COR-L47 (cell line): ENCODE measurements around the gene OR4S1.
"Not testable (repeated sequence)": the region's sequence is repeated elsewhere in the genome, so short reads cannot be mapped to it uniquely, and the experiment has no call there.

Experiments used
- DNase-seq: peaks from one replicate; lab custom pipeline; 2025; lab: John Stamatoyannopoulos, UW

Gene OR4S1, protein sequence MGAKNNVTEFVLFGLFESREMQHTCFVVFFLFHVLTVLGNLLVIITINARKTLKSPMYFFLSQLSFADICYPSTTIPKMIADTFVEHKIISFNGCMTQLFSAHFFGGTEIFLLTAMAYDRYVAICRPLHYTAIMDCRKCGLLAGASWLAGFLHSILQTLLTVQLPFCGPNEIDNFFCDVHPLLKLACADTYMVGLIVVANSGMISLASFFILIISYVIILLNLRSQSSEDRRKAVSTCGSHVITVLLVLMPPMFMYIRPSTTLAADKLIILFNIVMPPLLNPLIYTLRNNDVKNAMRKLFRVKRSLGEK

DNA sequence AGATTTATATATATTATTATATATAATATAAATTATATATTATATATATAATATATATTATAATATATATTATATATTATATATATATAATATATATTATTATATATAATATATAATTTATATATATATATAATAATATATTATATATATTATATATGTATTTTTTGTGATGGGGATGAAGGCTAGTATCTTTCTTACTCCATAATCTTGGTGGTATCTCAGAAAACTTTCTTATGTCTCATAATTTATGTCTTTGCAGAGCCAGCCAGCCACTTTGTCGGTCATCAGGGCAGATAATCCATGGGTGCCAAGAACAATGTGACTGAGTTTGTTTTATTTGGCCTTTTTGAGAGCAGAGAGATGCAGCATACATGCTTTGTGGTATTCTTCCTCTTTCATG is at the start of gene OR4S1:
Gene OR4S1, plus strand, starts transcription at position 301 of the 400 bp plus-strand sequence. Its CDS starts 0 bp downstream, at position 301.
- DNase-seq, result no peak

DNA sequence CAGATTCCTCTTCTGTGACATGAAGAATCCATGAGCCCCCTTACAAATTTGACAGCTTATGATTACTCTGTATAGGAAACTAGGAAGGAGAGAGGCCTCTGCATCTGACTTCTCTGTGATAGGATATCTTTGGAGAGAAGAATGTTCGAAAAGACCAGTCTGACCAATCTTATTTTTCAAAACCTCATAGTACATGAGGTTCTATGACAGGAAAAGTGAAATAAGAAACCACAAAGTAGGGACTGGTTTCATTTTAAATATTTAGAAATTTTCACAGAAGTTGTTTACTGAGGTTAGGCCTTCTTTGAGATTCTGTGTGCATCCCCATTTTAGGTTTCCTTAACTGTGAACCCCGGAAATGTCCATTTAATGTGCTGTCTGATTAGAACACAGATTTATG is 44.4 kb upstream of the OR4S1 start:
- DNase-seq, result no peak

DNA sequence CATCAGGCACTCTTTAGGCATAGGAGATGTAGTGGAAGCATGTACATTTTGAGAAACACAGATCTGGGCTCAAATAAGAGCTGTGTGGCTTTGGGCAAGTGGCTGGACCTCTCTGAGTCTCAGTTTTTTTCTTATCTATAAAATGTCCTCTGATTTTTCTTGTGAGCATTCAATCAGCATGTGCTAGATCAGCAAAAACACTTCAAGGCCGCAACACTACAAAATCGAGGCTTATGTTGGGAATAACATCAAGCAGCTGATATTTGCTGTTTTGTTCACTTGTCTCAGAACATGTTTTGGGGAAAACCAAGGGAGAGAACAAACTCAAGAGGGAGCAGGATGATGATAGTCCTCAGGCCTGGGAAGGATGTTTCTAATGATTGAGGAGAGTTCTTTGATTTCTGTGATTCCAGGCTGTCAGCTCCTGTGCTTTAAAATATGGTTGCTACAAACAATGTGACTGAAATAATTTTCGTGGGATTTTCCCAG is 42.6 kb upstream of the OR4S1 start, which contains the start of gene OR4X1:
Gene OR4X1, plus strand, starts transcription at position 439 of the 489 bp plus-strand sequence. Its CDS starts 0 bp downstream, at position 439.
- DNase-seq, result no peak

DNA sequence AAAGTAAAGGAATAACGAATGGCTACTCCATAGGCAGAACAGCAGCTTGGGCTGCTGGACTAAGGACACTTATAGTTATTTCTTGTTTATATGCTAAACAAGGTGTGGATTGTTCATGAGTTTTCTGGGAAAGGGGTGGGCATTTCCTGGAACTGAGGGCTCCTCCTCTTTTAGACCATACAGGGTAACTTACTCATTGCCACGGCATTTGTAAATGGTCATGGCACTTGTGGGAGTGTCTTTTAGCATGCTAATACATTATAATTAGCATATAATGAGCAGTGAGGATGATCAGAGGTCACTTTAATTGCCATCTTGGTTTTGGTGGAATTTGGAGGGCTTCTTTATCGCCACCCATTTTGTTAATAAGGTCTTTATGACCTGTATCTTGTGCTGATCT is 35.4 kb upstream of the OR4S1 start:
- no peak for DNase-seq

DNA sequence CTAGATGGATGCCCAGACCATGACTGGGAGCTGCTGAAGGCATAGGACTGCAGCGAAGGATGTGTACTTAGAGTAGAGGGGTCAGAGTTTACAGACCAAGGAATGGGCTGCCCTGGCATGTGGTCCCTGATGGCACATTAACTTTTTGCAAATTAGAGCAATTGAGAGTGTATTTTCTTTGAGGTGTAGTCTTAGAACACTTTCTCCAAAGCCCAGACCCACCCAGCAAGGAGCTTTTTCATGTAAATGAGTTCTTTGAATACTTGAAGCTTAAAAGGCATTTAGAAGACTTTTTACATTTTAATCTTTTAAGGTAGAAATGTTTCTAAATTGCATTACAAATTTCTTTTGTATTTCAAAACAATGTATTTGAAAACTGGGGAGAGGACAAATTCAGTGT is 33.4 kb upstream of the OR4S1 start:
- no peak for DNase-seq

DNA sequence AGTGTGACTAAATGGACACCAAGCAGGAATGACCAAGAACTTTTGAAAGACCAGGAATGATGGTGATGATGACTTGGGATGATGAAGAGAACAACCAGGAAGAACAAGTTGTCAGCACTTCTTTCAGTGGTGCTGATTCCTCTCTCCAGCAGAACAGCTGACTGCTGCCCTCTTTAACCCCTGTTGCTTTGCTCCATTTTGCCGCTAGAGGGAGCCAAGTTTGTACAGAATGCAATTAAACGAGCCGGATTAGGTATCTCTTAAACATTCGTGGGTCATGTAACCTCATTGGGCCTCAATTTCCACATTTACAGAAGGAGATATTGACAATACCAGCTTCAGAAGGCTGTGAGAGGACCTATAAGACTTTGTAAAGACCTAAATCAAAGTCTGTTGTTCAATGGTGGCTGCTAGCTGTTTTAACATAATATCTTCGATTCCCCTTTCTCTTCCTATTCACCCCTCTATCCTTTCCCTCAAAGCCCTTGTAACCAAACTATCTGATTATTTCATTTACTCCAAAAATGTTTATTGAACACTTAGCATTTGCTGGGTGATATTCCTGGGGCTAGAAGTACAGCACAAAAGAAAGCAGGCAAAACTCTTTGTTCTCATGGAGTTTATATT is 1.9 kb downstream of the OR4S1 start:
- peak; percentile 35 for DNase-seq

DNA sequence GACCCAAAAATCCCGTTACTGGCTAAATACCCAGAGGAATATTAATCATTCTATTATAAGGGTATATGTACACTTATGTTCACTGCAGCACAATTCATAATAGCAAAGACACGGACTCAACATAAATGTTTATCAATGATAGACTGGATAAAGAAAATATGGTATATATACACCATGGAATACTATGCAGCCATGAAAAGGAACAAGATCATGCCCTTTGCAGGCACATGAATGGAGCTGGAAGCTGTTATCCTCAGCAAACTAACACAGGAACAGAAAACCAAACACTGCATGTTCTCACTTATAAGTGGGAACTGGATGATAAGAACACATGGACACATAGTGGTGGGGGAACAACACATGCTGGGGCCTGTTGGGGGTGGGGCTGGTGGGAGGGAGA is 7.6 kb downstream of the OR4S1 start:
- not testable (repeated sequence) for DNase-seq

DNA sequence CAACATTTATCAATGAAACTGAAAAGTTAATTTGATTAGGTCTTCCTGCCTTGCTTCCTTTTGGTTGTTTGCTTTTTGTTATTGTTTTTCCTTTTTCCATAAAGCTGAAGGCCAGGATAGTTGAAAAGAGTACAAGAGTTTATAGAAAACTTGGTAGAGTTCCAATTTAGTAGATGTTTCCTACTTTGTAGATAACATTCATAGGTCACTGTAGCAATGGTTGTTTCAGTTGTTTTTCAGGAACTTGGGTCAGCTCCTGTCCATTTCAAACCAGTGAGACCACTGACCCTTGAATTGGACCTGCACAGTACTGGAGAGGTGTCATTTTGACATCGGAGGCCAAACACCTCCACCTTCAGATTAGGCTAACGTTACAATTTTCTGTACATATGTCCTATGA is 13.8 kb downstream of the OR4S1 start:
- DNase-seq, result not testable (repeated sequence)

DNA sequence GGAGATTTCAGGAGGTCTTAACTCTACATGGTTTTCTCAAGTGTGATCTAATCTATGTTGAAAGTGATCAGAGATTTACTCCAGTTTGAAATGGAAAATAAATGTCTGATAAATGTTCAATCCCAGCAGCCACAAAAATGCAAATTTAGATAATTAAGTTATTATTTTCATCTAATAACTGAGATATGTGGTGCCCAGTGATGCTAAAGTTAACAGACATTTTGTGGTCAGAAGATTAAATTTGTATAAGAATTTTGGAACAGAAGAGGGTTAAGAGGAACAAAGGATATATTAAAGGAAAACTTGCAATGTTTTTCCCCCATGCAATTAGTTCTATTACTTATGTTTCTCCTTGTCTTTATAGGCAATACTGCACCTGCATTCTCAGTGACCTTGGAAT is 18.6 kb downstream of the OR4S1 start, which contains the start of gene OR4C3:
Gene OR4C3, plus strand, starts transcription at position 301 of the 400 bp plus-strand sequence. CDS start 102 bp downstream, outside the sequence.
- DNase-seq, result not testable (repeated sequence)

DNA sequence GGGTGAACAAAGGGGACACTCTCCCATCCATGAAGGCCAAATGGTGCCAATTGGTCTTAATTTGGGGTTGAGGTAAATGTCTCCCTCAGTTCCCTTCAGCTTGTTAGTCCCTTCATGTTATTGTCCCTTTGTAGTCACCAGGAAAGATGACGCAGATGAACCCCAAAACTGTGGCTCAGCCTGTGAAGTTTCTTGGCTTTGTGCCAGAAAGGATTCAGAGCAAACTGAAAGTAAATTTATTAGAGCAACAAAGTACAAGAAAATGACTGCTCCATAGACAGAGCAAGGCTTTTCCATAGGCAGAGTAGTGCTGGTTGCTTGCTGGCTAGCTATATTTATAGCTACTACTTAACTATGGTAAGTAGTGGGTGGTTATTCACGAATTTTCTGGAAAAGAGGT is 35.4 kb downstream of the OR4S1 start:
- DNase-seq, result no peak

DNA sequence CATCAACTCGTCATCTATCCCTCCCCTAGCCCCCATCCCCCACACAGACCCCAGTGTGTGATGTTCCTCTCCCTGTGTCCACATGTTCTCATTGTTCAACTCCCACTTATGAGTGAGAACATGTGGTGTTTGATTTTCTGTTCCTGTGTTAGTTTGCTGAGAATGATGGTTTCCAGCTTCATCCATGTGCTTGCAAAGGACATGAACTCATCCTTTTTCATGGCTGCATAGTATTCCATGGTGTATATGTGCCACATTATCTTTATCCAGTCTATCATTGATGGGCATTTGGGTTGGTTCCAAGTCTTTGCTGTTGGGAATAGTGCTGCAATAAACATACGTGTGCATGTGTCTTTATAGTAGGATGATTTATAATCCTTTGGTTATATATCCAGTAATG is 36.5 kb downstream of the OR4S1 start:
- not testable (repeated sequence) for DNase-seq

DNA sequence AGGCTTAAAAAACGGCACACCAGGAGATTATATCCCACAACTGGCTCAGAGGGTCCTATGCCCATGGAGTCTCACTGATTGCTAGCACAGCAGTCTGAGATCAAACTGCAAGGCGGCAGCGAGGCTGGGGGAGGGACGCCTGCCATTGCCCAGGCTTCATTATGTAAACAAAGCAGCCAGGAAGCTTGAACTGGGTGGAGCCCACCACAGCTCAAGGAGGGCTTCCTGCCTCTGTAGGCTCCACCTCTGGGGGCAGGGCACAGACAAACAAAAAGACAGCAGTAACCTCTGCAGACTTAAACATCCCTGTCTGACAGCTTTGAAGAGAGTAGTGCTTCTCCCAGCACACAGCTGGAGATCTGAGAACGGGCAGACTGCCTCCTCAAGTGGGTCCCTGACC is 40.3 kb downstream of the OR4S1 start:
- DNase-seq, result not testable (repeated sequence)

DNA sequence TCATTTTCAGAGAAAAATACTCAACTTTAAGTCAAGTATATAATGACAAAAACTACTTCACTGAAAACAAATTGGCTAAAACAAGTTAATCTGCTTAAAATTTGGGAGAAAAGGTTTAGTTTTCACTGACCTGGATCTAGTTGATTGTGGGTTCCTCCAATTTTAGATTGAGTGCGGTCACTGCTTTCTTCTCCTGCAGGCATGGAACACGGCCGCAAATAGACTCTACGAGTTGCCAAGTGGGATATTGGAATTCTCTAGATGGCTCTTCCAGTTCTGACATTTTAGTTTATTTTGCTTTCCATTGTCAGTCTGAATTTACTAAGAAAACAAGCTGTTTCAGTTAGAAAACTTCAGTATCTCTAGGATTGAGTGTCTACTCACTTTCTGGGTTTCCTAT is 48.0 kb downstream of the OR4S1 start:
- DNase-seq, result no peak

DNA sequence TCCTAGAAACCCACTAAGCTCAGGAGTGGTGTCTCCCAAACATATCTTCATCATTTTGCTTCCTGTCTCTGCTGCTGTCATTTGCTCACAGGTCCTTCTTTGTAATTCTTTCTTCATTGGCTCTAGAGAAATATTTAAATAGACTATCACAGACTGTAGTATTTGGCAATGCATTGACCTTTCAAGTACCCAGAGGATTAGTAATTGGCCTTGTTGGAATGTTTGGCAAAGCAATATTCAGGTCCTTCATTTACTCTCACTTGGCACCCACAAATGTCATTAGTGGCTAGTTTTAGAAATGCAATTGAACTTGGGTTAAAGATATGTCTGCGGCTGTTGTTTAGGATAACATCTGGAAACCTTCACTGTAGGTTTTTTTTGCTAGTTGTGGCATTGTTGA is 48.7 kb downstream of the OR4S1 start:
- no peak for DNase-seq
